Measurements from ENCODE around the gene HYDIN. TPM values are rescaled to one million over a fixed set of nuclear protein-coding genes. Genes with fewer than 3 reads are reported as not detected.
A peak's percentile ranks its signal among the peaks of the same experiment; 100 is the strongest.

Gene HYDIN
- total RNA-seq, 4 donors from 2014 or later, result 0.35 to 10.3 (median 4.3) TPM

- H3K4me3 ChIP-seq, result no peak overlapping the region
- no peaks in the 10 kb centered on the region for H3K27me3 ChIP-seq
- H3K36me3 ChIP-seq, result no peaks in the 10 kb centered on the region
- H3K9me3 ChIP-seq, result no peaks in the 10 kb centered on the region
- no peak for ATAC-seq
- 75 to 80% methylated on average over 4 to 5 of the region's 5 CpGs for WGBS, 2 donors (ENCODE audit: low coverage in 1 of 2)
- H3K27ac ChIP-seq, result no peak overlapping the region
- TF ChIP-seq CTCF (IDR thresholded peaks at IDR 0.05) (no peak), POLR2AphosphoS5 (IDR thresholded peaks at IDR 0.05) (no peak), EP300 (IDR thresholded peaks at IDR 0.05) (no peak), POLR2A (IDR thresholded peaks at IDR 0.05) (no peak)
- H3K4me1 ChIP-seq, result no peaks in the 10 kb centered on the region
Measured at GRCh38 chr16:71262391-71262790, 31.9 kb upstream of the HYDIN start.

GRCh38 chr16:71260995-71261394, 30.5 kb upstream of the HYDIN start:
- no peaks in the 10 kb centered on the region for H3K36me3 ChIP-seq
- ATAC-seq, result no peak
- H3K9me3 ChIP-seq, result no peaks in the 10 kb centered on the region
- TF ChIP-seq EP300 (IDR thresholded peaks at IDR 0.05) (no peak), POLR2A (IDR thresholded peaks at IDR 0.05) (no peak), CTCF (IDR thresholded peaks at IDR 0.05) (no peak), POLR2AphosphoS5 (IDR thresholded peaks at IDR 0.05) (no peak)
- H3K4me1 ChIP-seq, result no peaks in the 10 kb centered on the region
- H3K27ac ChIP-seq, result no peak overlapping the region
- H3K4me3 ChIP-seq, result no peak overlapping the region
- H3K27me3 ChIP-seq, result no peaks in the 10 kb centered on the region

- H3K4me3 ChIP-seq, result no peak overlapping the region
- WGBS, 2 donors (ENCODE audit: low coverage in 1 of 2), result 39 to 67% methylated on average over 4 to 5 of the region's 5 CpGs
- no peak for ATAC-seq
Measured at GRCh38 chr16:71259086-71259485, 28.6 kb upstream of the HYDIN start.

GRCh38 chr16:71258372-71258771, 27.9 kb upstream of the HYDIN start:
- WGBS, 2 donors (ENCODE audit: low coverage in 1 of 2), result 73 to 83% methylated on average over 1 of the region's 1 CpG
- peak; percentile 36 for ATAC-seq

More at GRCh38 chr16:71259086-71259485, 28.6 kb upstream of the HYDIN start:
- H3K27ac ChIP-seq, result no peak overlapping the region
- H3K9me3 ChIP-seq, result no peaks in the 10 kb centered on the region
- TF ChIP-seq POLR2A (IDR thresholded peaks at IDR 0.05), result no peak
- no peak for TF ChIP-seq POLR2AphosphoS5 (IDR thresholded peaks at IDR 0.05)
- TF ChIP-seq CTCF (IDR thresholded peaks at IDR 0.05), result no peak
- TF ChIP-seq EP300 (IDR thresholded peaks at IDR 0.05), result no peak
- no peaks in the 10 kb centered on the region for H3K36me3 ChIP-seq
- H3K4me1 ChIP-seq, result no peaks in the 10 kb centered on the region
- H3K27me3 ChIP-seq, result no peaks in the 10 kb centered on the region

More at GRCh38 chr16:71258372-71258771, 27.9 kb upstream of the HYDIN start:
- Histone ChIP-seq H3K4me3 (no peak overlapping the region), H3K36me3 (no peaks in the 10 kb centered on the region), H3K27me3 (no peaks in the 10 kb centered on the region), H3K4me1 (no peaks in the 10 kb centered on the region), H3K9me3 (no peaks in the 10 kb centered on the region), H3K27ac (no peak overlapping the region)
- TF ChIP-seq CTCF (IDR thresholded peaks at IDR 0.05) (no peak), POLR2A (IDR thresholded peaks at IDR 0.05) (no peak), EP300 (IDR thresholded peaks at IDR 0.05) (no peak), POLR2AphosphoS5 (IDR thresholded peaks at IDR 0.05) (no peak)

All from gastroesophageal sphincter (tissue), 4 donors.